SK-N-SH (cell line): Measurements from ENCODE around the gene SMIM28. TPM values are rescaled to one million over a fixed set of nuclear protein-coding genes. Genes with fewer than 3 reads are reported as not detected.

Experiments
- CTCF ChIA-PET: fragments of 300-600, 350-600 bp; formaldehyde crosslinking; extraction: SDS; loops from one replicate; lab custom pipeline; 2021; lab: Yijun Ruan, JAX
- POLR2A ChIA-PET: fragments of 350-600 bp; sonication (Branson Sonifier 250); formaldehyde crosslinking; extraction: SDS; loops from one replicate; lab custom pipeline; 2020; ENCODE audit warnings: antibody characterized with exemption, inconsistent platforms; lab: Yijun Ruan, JAX
- DNase-seq: peaks from one replicate; pipeline ENCODE4 v3.0.0; 2012
- H2AFZ ChIP-seq: fragments of 200-600 bp; sonication (generic); 2 replicates; pipeline ENCODE4 v1.8.1; 2016; ENCODE audit warnings: antibody characterized with exemption, mild to moderate bottlenecking, low read depth
- H3F3A ChIP-seq: fragments of 200-600 bp; sonication (generic); replicated peaks from 2 replicates; pipeline ENCODE3; 2016; ENCODE audit warnings: antibody characterized with exemption, mild to moderate bottlenecking; ENCODE audit not compliant: insufficient read depth
- H3K27ac ChIP-seq, 2 experiments: fragments of 200-500 bp in 1 of 2; fragments of 200-600 bp in 1 of 2; sonication (Bioruptor generic) in 1 of 2; sonication (generic), shearing (Covaris generic) in 1 of 2; 2 replicates each; pipeline versions ENCODE4 v1.5.1 to v1.6.1; 2014 to 2016; ENCODE audit warnings: low read depth in 2 of 2, inconsistent platforms in 1 of 2, low read length in 1 of 2, mild to moderate bottlenecking in 1 of 2, mixed read lengths in 1 of 2
- H3K27me3 ChIP-seq: fragments of 200-600 bp; sonication (generic), shearing (Covaris generic); 2 replicates; pipeline ENCODE4 v1.6.1; 2016; ENCODE audit warnings: mixed run types; ENCODE audit not compliant: insufficient read depth
- H3K36me3 ChIP-seq, 2 experiments: fragments of 200-500 bp in 1 of 2; fragments of 200-600 bp in 1 of 2; sonication (Bioruptor generic) in 1 of 2; sonication (generic) in 1 of 2; replicated peaks in 1 of 2; 2 replicates each; pipeline versions ENCODE3 to v1.5.1; 2014 to 2016; ENCODE audit warnings: low read length in 1 of 2, mild to moderate bottlenecking in 1 of 2; ENCODE audit not compliant: insufficient read depth in 2 of 2, control insufficient read depth in 1 of 2
- H3K4me1 ChIP-seq, 2 experiments: fragments of 200-500 bp in 1 of 2; fragments of 200-600 bp in 1 of 2; sonication (Bioruptor generic) in 1 of 2; sonication (generic), shearing (Covaris generic) in 1 of 2; 2 replicates each; pipeline versions ENCODE4 v1.5.1 to v1.6.1; 2014 to 2016; ENCODE audit warnings: low read depth in 1 of 2, low read length in 1 of 2, mixed run types in 1 of 2; ENCODE audit not compliant: insufficient read depth in 2 of 2, control insufficient read depth in 1 of 2
- H3K4me2 ChIP-seq: fragments of 200-600 bp; sonication (generic), shearing (Covaris generic); 2 replicates; pipeline ENCODE4 v1.6.1; 2017; ENCODE audit warnings: mixed run types
- H3K4me3 ChIP-seq, 2 experiments: fragments of 200-500 bp in 1 of 2; fragments of 200-600 bp in 1 of 2; sonication (Bioruptor generic) in 1 of 2; sonication (generic), shearing (Covaris generic) in 1 of 2; 2 replicates each; pipeline versions ENCODE4 v1.5.1 to v1.8.1; 2014 to 2016; ENCODE audit warnings: low read depth in 2 of 2, inconsistent platforms in 1 of 2, low read length in 1 of 2, mild to moderate bottlenecking in 1 of 2, mixed read lengths in 1 of 2, moderate library complexity in 1 of 2
- H3K79me2 ChIP-seq: fragments of 200-600 bp; sonication (generic); 2 replicates; pipeline ENCODE4 v1.8.1; 2017; ENCODE audit warnings: mild to moderate bottlenecking; ENCODE audit not compliant: insufficient read depth
- H3K9ac ChIP-seq: fragments of 200-600 bp; sonication (generic); 2 replicates; pipeline ENCODE4 v1.6.1; 2017; ENCODE audit warnings: mixed run types
- H3K9me2 ChIP-seq: fragments of 200-600 bp; sonication (generic); 2 replicates; pipeline ENCODE4 v1.6.1; 2017; ENCODE audit warnings: mixed run types
- H3K9me3 ChIP-seq: fragments of 200-600 bp; sonication (generic); 2 replicates; pipeline ENCODE4 v1.6.1; 2017; ENCODE audit warnings: mixed run types, mild to moderate bottlenecking, moderate library complexity
- H4K20me1 ChIP-seq: fragments of 200-600 bp; sonication (generic); 2 replicates; pipeline ENCODE4 v1.6.1; 2017; ENCODE audit warnings: mild to moderate bottlenecking, mixed run types; ENCODE audit not compliant: insufficient read depth
- CHD2 ChIP-seq: fragments of 150-350 bp; IDR thresholded peaks from 2 replicates; pipeline ENCODE4 v1.6.1; 2018; ENCODE audit warnings: low read length; ENCODE audit not compliant: partially characterized antibody
- FOSL2 ChIP-seq: IDR thresholded peaks from 2 replicates; pipeline ENCODE4 v1.4.0; 2012; ENCODE audit warnings: low read depth, mild to moderate bottlenecking, moderate library complexity, borderline replicate concordance
- FOXM1 ChIP-seq: IDR thresholded peaks from 2 replicates; pipeline ENCODE4 v1.4.0; 2012; ENCODE audit warnings: low read depth, mild to moderate bottlenecking
- JUND ChIP-seq: IDR thresholded peaks from 2 replicates; pipeline ENCODE4 v1.4.0; 2012
- MEF2A ChIP-seq: IDR thresholded peaks from 2 replicates; pipeline ENCODE4 v1.4.0; 2012; ENCODE audit warnings: low read depth, borderline replicate concordance
- MXI1 ChIP-seq: IDR thresholded peaks from 2 replicates; pipeline ENCODE4 v1.6.1; 2012; ENCODE audit warnings: mild to moderate bottlenecking, low read depth, low read length, improper control_type of control experiment
- PBX3 ChIP-seq: IDR thresholded peaks from 2 replicates; pipeline ENCODE4; 2012
- RCOR1 ChIP-seq: fragments of 150-350 bp; IDR thresholded peaks from 2 replicates; pipeline ENCODE4 v1.6.1; 2017; ENCODE audit warnings: antibody characterized with exemption, low read length
- REST ChIP-seq: IDR thresholded peaks from 2 replicates; pipeline ENCODE4 v1.6.1; 2012; ENCODE audit warnings: mild to moderate bottlenecking, low read depth, low read length, moderate library complexity
- RXRA ChIP-seq: IDR thresholded peaks from 2 replicates; pipeline ENCODE4 v1.4.0; 2012; ENCODE audit warnings: low read depth, mild to moderate bottlenecking, borderline replicate concordance
- TCF12 ChIP-seq: IDR thresholded peaks from 2 replicates; pipeline ENCODE4 v1.4.0; 2012
- ZBTB33 ChIP-seq: IDR thresholded peaks from 2 replicates; pipeline ENCODE4 v1.4.0; 2012; ENCODE audit warnings: low read depth, borderline replicate concordance
- WGBS: methylation state at CpG from one replicate; pipeline ENCODE4 v1.1.6; 2017; ENCODE audit warnings: low lambda C conversion rate; 5-methylcytosine and 5-hydroxymethylcytosine counted together
- polyA plus RNA-seq, 3 experiments: library from polyadenylated mRNA; depleted of rRNA; stranded (reverse); fragments of >200 nt; gene quantifications; 2 replicates each; pipeline ENCODE4 v1.2.3, GENCODE V29; 2012

Gene SMIM28
- polyA plus RNA-seq, 1 of the 3 experiments (the other 2 are of a cell fraction) = not detected

- peaks cover 2 to 16% of the 10 kb centered on the region in 2 experiments for H3K36me3 ChIP-seq
- no peaks in the 10 kb centered on the region for H3K79me2 ChIP-seq
- H3K4me2 ChIP-seq = peak overlapping the region; percentile 47; the same call in 1 of the 2 replicates
- DNase-seq = no peak
- H4K20me1 ChIP-seq = 0 out of 2 replicates have a peak, but pooled peaks cover 3% of the 10 kb centered on the region
- TF ChIP-seq PBX3 = peak; percentile 33; the same call in 1 of the 2 replicates
- no peak for TF ChIP-seq FOXM1
- no peak for TF ChIP-seq REST
- TF ChIP-seq MXI1 = no peak
- peak; percentile 73 for TF ChIP-seq MEF2A
- peak; percentile 53 for TF ChIP-seq JUND
- no peak for TF ChIP-seq CHD2
- peak; percentile 57; the same call in 1 of the 2 replicates for TF ChIP-seq RXRA
- no peak for TF ChIP-seq ZBTB33
- no peak for TF ChIP-seq RCOR1
- TF ChIP-seq FOSL2 = peak; percentile 57; the same call in 1 of the 2 replicates
- peak; percentile 22; the same call in 1 of the 2 replicates for TF ChIP-seq TCF12
- H3K4me1 ChIP-seq = no peaks in the 10 kb centered on the region
- no peak overlapping the region for H3K9ac ChIP-seq
- H3F3A ChIP-seq = peaks cover 3% of the 10 kb centered on the region
- WGBS = 84% methylated on average over 6 of the region's 6 CpGs
- H3K27me3 ChIP-seq = no peaks in the 10 kb centered on the region
- H3K4me3 ChIP-seq = no peak overlapping the region
- no peak overlapping the region for H2AFZ ChIP-seq
- ChIA-PET CTCF (no interaction called here), POLR2A (no interaction called here)
- H3K9me3 ChIP-seq = no peaks in the 10 kb centered on the region
- H3K27ac ChIP-seq = peak overlapping the region in 1 of 2 experiments; percentile 46; a peak in 2 of 4 replicates
- H3K9me2 ChIP-seq = no peaks in the 10 kb centered on the region
These were observed 33.5 kb downstream of the SMIM28 start for GRCh38 chr6:138410972-138411880.
